HepG2 (cell line): ENCODE measurements around the gene TECTA.

ENCODE experiments used
- CEBPB ChIP-seq: IDR thresholded peaks from 2 replicates; pipeline ENCODE4 v1.6.1; 2011; ENCODE audit warnings: low read depth, low read length, improper control_type of control experiment, borderline replicate concordance
- DNMT3B ChIP-seq: conservative IDR thresholded peaks from 2 replicates; pipeline ENCODE4 v1.6.1; 2016; ENCODE audit warnings: missing biosample characterization, control low read depth
- EP300 ChIP-seq, 3 experiments: sonication (generic) in 1 of 3; formaldehyde crosslinking in 1 of 3; IDR thresholded peaks; 2 replicates each; pipeline versions ENCODE4 v1.5.1 to v1.6.1; 2011 to 2020; ENCODE audit warnings: low read depth in 2 of 3, low read length in 2 of 3, borderline replicate concordance in 1 of 3, improper control_type of control experiment in 1 of 3, mild to moderate bottlenecking in 1 of 3, missing genetic modification reagents in 1 of 3, moderate library complexity in 1 of 3
- NR1H2 ChIP-seq: sonication (generic); formaldehyde crosslinking; IDR thresholded peaks from 2 replicates; pipeline ENCODE4 v1.8.1; 2022; ENCODE audit warnings: low read depth, missing genetic modification reagents, borderline replicate concordance
- POLR2A ChIP-seq, 2 experiments: IDR thresholded peaks; 2 replicates each; pipeline ENCODE4 v1.6.1; 2011; ENCODE audit warnings: low read depth in 2 of 2, low read length in 2 of 2, mild to moderate bottlenecking in 1 of 2, moderate library complexity in 1 of 2; ENCODE audit not compliant: insufficient read depth in 1 of 2
- SP1 ChIP-seq, 2 experiments: fragments of 450-650 bp in 1 of 2; sonication (generic) in 1 of 2; formaldehyde crosslinking in 1 of 2; IDR thresholded peaks; 2 replicates each; pipeline versions ENCODE4 v1.4.0 to v1.6.1; 2016 to 2020; ENCODE audit warnings: missing genetic modification reagents in 1 of 2
- TEAD2 ChIP-seq: sonication (generic); formaldehyde crosslinking; IDR thresholded peaks from 2 replicates; pipeline ENCODE4 v1.9.0; 2021; ENCODE audit warnings: missing genetic modification reagents
- ZKSCAN1 ChIP-seq: fragments of 150-350 bp; IDR thresholded peaks from 2 replicates; pipeline ENCODE4 v1.6.1; 2014; ENCODE audit warnings: low read length
- ZNF431 ChIP-seq: sonication (generic); formaldehyde crosslinking; IDR thresholded peaks from 2 replicates; pipeline ENCODE4 v1.9.0; 2022; ENCODE audit warnings: missing genetic modification reagents, low read depth, mild to moderate bottlenecking, borderline replicate concordance
- TF ChIP-seq, protein P1 (sequence below): sonication (generic); formaldehyde crosslinking; IDR thresholded peaks from 2 replicates; pipeline ENCODE4 v1.5.0; 2020; ENCODE audit warnings: mild to moderate bottlenecking, missing genetic modification reagents, moderate library complexity
- TF ChIP-seq, protein P2 (sequence below): sonication (generic); formaldehyde crosslinking; IDR thresholded peaks from 2 replicates; pipeline ENCODE4 v1.4.0; 2020; ENCODE audit warnings: missing genetic modification reagents
- TF ChIP-seq, protein P3 (sequence below): sonication (generic); formaldehyde crosslinking; IDR thresholded peaks from 2 replicates; pipeline ENCODE4 v1.4.0; 2020; ENCODE audit warnings: missing genetic modification reagents
- TF ChIP-seq, protein P4 (sequence below): sonication (generic); formaldehyde crosslinking; IDR thresholded peaks from 2 replicates; pipeline ENCODE4 v1.9.0; 2021; ENCODE audit warnings: missing genetic modification reagents, borderline replicate concordance
- TF ChIP-seq, protein P5 (sequence below): sonication (generic); formaldehyde crosslinking; IDR thresholded peaks from 2 replicates; pipeline ENCODE4 v1.4.0; 2020; ENCODE audit warnings: mild to moderate bottlenecking, missing genetic modification reagents

DNA sequence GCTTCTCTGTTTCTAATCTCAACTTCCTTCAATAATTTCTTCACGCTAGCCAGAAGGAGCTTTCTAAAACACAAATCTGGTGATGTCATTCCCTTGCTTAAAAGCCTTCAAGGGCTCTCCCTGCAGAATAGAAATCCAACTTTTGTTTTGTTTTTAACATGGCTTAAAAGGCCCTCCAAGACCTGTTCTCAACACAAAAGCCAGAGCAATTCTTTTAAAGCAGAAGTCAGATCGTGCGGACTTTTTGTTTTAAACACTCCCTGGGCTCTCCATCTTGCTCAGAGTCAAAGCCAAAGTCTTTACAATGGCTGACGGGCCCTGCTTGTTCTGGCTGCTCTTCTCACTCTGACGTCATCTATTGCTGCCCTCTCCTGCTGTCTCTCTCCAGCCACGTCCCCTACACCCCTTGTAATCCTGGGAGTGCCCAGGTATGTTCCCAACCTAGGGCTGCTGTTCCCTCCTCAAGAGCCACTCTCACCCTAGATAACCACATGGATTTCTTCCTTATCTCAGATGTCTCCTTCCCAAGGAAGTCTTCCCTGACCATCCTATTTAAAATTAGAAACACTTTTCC is 22.5 kb downstream of the TECTA start:
- no peak for TF ChIP-seq POLR2A (IDR thresholded peaks at IDR 0.05; ENCODE audit: insufficient read depth in 1 of 2, low read depth in 2 of 2, low read length in 2 of 2)
- TF ChIP-seq, protein P1, sequence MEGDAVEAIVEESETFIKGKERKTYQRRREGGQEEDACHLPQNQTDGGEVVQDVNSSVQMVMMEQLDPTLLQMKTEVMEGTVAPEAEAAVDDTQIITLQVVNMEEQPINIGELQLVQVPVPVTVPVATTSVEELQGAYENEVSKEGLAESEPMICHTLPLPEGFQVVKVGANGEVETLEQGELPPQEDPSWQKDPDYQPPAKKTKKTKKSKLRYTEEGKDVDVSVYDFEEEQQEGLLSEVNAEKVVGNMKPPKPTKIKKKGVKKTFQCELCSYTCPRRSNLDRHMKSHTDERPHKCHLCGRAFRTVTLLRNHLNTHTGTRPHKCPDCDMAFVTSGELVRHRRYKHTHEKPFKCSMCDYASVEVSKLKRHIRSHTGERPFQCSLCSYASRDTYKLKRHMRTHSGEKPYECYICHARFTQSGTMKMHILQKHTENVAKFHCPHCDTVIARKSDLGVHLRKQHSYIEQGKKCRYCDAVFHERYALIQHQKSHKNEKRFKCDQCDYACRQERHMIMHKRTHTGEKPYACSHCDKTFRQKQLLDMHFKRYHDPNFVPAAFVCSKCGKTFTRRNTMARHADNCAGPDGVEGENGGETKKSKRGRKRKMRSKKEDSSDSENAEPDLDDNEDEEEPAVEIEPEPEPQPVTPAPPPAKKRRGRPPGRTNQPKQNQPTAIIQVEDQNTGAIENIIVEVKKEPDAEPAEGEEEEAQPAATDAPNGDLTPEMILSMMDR (CRISPR knock-in tag) = no peak
- no peak for TF ChIP-seq SP1 (IDR thresholded peaks at IDR 0.05)
- TF ChIP-seq SP1 (CRISPR knock-in tag; IDR thresholded peaks at IDR 0.05) = no peak
- TF ChIP-seq, protein P2, sequence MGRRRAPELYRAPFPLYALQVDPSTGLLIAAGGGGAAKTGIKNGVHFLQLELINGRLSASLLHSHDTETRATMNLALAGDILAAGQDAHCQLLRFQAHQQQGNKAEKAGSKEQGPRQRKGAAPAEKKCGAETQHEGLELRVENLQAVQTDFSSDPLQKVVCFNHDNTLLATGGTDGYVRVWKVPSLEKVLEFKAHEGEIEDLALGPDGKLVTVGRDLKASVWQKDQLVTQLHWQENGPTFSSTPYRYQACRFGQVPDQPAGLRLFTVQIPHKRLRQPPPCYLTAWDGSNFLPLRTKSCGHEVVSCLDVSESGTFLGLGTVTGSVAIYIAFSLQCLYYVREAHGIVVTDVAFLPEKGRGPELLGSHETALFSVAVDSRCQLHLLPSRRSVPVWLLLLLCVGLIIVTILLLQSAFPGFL (CRISPR knock-in tag) = no peak
- TF ChIP-seq, protein P3, sequence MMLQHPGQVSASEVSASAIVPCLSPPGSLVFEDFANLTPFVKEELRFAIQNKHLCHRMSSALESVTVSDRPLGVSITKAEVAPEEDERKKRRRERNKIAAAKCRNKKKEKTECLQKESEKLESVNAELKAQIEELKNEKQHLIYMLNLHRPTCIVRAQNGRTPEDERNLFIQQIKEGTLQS (CRISPR knock-in tag) = no peak
- TF ChIP-seq, protein P4, sequence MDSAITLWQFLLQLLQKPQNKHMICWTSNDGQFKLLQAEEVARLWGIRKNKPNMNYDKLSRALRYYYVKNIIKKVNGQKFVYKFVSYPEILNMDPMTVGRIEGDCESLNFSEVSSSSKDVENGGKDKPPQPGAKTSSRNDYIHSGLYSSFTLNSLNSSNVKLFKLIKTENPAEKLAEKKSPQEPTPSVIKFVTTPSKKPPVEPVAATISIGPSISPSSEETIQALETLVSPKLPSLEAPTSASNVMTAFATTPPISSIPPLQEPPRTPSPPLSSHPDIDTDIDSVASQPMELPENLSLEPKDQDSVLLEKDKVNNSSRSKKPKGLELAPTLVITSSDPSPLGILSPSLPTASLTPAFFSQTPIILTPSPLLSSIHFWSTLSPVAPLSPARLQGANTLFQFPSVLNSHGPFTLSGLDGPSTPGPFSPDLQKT (CRISPR knock-in tag) = no peak
- TF ChIP-seq CEBPB = no peak
- TF ChIP-seq, protein P5, sequence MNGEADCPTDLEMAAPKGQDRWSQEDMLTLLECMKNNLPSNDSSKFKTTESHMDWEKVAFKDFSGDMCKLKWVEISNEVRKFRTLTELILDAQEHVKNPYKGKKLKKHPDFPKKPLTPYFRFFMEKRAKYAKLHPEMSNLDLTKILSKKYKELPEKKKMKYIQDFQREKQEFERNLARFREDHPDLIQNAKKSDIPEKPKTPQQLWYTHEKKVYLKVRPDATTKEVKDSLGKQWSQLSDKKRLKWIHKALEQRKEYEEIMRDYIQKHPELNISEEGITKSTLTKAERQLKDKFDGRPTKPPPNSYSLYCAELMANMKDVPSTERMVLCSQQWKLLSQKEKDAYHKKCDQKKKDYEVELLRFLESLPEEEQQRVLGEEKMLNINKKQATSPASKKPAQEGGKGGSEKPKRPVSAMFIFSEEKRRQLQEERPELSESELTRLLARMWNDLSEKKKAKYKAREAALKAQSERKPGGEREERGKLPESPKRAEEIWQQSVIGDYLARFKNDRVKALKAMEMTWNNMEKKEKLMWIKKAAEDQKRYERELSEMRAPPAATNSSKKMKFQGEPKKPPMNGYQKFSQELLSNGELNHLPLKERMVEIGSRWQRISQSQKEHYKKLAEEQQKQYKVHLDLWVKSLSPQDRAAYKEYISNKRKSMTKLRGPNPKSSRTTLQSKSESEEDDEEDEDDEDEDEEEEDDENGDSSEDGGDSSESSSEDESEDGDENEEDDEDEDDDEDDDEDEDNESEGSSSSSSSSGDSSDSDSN (CRISPR knock-in tag) = no peak
- TF ChIP-seq TEAD2 (CRISPR knock-in tag) = no peak
- no peak for TF ChIP-seq ZKSCAN1
- no peak for TF ChIP-seq DNMT3B (CRISPR knock-in tag)
- no peak for TF ChIP-seq NR1H2
- no peak for TF ChIP-seq EP300 (IDR thresholded peaks at IDR 0.05; ENCODE audit: low read depth in 2 of 2, low read length in 2 of 2)
- TF ChIP-seq EP300 (CRISPR knock-in tag; IDR thresholded peaks at IDR 0.05; ENCODE audit: borderline replicate concordance) = no peak
- TF ChIP-seq ZNF431 (CRISPR knock-in tag) = no peak
